ENCODE results near the gene KCNMA1.

Gene KCNMA1

DNA sequence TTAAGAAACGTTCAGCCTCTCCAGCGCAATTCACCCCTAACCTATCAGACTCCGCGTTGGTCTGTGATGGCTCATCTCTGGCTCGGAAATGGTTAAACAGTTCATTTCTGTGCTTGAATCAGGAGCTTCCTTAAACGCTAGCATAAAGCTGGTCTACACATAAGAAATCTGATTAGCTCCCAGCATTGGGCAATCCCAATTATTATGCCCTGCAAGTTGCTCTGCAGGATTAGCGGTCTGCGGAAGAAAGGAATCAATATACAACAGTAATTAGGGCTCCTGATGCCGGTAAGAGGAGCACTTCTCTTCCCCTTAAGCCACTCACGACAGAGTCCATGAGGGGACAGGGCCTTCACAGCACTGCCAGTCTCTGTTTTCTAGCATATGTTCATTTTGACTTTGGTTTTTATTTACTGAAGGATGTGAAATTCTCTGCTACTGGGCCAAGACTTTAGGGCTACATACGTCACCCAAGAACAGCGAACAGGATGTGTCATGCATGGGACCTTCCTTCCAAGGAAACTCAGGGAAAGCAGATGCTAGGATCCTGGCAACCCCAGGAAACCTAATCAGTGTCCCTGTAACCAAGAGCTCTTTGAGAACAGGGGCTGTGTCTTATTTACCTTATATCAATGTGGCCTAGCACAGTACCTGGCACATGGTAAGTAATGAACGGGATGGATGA lies 324.4 kb downstream of the KCNMA1 start:
- TF ChIP-seq ZNF274 (IDR thresholded peaks at IDR 0.05; ENCODE audit: low read depth, low read length) = no peak
- no peak overlapping the region for H3K4me3 ChIP-seq (ENCODE audit: low read length)

GRCh38 chr10:77311186-77311585 lies 326.4 kb downstream of the KCNMA1 start:
- TF ChIP-seq ZNF274 (IDR thresholded peaks at IDR 0.05; ENCODE audit: low read depth, low read length) = no peak
- H3K4me3 ChIP-seq (ENCODE audit: low read length) = no peak overlapping the region

GRCh38 chr10:77310288-77310840 lies 327.2 kb downstream of the KCNMA1 start:
- no peak for TF ChIP-seq ZNF274 (IDR thresholded peaks at IDR 0.05; ENCODE audit: low read depth, low read length)
- H3K4me3 ChIP-seq (ENCODE audit: low read length) = no peak overlapping the region

GRCh38 chr10:77309509-77309908 lies 328.1 kb downstream of the KCNMA1 start:
- TF ChIP-seq ZNF274 (IDR thresholded peaks at IDR 0.05; ENCODE audit: low read depth, low read length) = no peak
- H3K4me3 ChIP-seq (ENCODE audit: low read length) = no peak overlapping the region

DNA sequence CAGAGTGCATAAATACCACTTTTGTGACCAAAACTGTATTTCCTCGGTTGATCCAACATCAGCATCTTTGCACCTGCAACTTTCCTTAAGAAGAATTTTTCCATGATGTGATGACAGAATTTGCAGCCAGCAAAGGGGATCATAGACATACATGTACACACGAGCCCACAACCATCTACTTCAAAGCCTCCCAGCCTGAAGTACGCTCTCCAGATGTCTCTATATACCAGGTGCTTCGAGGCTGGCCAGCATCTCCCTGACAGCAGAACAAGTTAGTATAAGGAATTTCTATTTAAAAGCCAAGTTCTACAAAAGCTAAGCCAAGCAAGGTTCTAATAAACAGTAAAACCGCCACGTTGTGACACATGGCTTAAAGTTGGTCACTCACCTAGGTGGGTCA lies 328.5 kb downstream of the KCNMA1 start:
- no peak for TF ChIP-seq ZNF274 (IDR thresholded peaks at IDR 0.05; ENCODE audit: low read depth, low read length)
- H3K4me3 ChIP-seq (ENCODE audit: low read length) = no peak overlapping the region

DNA sequence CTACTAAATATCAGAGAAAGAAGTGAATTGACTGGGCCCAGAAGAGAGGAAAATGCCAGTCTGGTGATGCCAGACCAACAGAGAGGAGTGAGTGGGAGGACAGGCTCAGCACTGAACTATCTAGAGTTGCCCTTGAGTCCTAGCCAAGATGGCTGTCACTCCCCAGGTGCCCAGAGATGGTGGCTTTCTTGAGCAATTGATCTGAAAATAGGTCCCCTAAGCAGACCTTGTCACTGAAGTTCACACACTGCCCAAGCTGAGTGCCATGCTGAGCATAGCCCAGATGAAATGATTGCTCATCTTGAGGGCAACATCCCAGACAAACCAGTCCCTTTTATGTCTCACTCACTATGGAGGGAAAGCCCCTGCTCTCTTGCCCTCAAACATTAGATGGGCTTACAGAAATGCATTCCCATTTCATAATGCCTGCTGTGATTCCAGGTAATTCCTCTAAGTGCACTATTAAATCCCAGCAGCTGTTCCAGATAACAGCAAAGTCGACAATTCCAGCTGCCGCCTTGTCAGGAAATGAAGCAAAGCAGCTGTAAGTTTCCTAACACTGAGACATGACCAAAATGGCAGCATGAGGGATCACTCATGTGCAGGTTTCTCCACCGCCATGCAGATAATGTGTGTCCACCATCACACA lies 329.4 kb downstream of the KCNMA1 start:
- no peak overlapping the region for H3K4me3 ChIP-seq (ENCODE audit: low read length)
- no peak for TF ChIP-seq ZNF274 (IDR thresholded peaks at IDR 0.05; ENCODE audit: low read depth, low read length)

- H3K4me3 ChIP-seq (ENCODE audit: low read length) = no peak overlapping the region
- no peak for TF ChIP-seq ZNF274 (IDR thresholded peaks at IDR 0.05; ENCODE audit: low read depth, low read length)
Observed at GRCh38 chr10:77306666-77307065, 330.9 kb downstream of the KCNMA1 start.

GRCh38 chr10:77305650-77306632 lies 331.7 kb downstream of the KCNMA1 start:
- H3K4me3 ChIP-seq (ENCODE audit: low read length) = no peak overlapping the region
- no peak for TF ChIP-seq ZNF274 (IDR thresholded peaks at IDR 0.05; ENCODE audit: low read depth, low read length)

- H3K4me3 ChIP-seq (ENCODE audit: low read length) = no peak overlapping the region
- TF ChIP-seq ZNF274 (IDR thresholded peaks at IDR 0.05; ENCODE audit: low read depth, low read length) = no peak
Observed at GRCh38 chr10:77304192-77304591, 333.4 kb downstream of the KCNMA1 start.

- TF ChIP-seq ZNF274 (IDR thresholded peaks at IDR 0.05; ENCODE audit: low read depth, low read length) = no peak
- H3K4me3 ChIP-seq (ENCODE audit: low read length) = no peak overlapping the region
Observed at GRCh38 chr10:77301305-77301730, 336.3 kb downstream of the KCNMA1 start.

GRCh38 chr10:77300682-77301302 lies 336.8 kb downstream of the KCNMA1 start:
- no peak for TF ChIP-seq ZNF274 (IDR thresholded peaks at IDR 0.05; ENCODE audit: low read depth, low read length)
- no peak overlapping the region for H3K4me3 ChIP-seq (ENCODE audit: low read length)

DNA sequence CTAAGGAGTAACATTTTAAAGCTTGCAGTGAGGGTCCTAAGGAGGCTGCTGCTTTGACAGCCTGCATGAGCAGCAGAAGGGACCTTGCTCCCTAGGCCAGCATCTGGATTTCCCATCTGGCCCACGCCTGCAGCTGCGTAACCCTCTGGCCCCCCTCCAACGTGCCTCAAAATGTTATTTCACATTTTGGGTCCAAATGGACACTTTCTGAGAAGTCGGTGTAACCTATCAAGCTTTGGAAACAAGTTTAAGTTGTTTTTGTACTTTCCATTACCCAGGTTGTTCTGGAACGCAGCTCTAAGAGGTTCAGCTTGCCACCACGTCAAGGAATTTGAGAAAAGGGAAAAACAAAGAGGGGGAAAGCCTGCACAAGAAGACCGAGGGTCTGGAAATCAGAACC lies 338.3 kb downstream of the KCNMA1 start:
- no peak for TF ChIP-seq ZNF274 (IDR thresholded peaks at IDR 0.05; ENCODE audit: low read depth, low read length)
- H3K4me3 ChIP-seq (ENCODE audit: low read length) = no peak overlapping the region

GRCh38 chr10:77297393-77297739 lies 340.2 kb downstream of the KCNMA1 start:
- TF ChIP-seq ZNF274 (IDR thresholded peaks at IDR 0.05; ENCODE audit: low read depth, low read length) = no peak
- H3K4me3 ChIP-seq (ENCODE audit: low read length) = no peak overlapping the region
